Measurements from ENCODE around the gene CNTNAP5. TPM values are rescaled to one million over a fixed set of nuclear protein-coding genes. Genes with fewer than 3 reads are reported as not detected.

The CNTNAP5 gene
- total RNA-seq, 2 experiments from 2014 or later, result not detected

DNA sequence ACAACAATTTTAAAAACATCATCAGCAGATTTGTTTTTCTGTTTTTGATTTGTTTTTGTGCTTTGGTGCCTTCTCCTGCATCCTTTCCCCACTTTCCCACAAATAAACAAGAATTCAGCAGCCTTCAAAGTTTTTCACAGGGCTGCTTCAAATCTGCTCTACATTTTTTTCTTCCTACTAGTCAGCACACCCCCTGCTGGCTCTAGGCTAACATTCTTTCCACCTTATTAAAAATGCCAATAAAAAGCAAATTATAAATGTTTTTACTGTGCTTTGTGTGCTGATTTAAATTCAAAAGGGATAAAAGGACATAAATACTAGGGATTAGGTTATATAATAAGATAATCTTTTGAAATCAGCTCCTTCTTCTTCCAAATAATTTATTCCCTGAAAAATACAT, 6.2 kb upstream of the CNTNAP5 start:
- no peak overlapping the region for H3K4me3 Mint-ChIP-seq
- intact Hi-C loops (cut with micrococcal nuclease), result no loop called here
- no peaks in the 10 kb centered on the region for H3K4me1 Mint-ChIP-seq (ENCODE audit: low read depth)
- no peak for ATAC-seq
- POLR2A ChIA-PET, result no interaction called here
- TF ChIP-seq CTCF (IDR thresholded peaks at IDR 0.05), result no peak
- H3K36me3 Mint-ChIP-seq (ENCODE audit: low read depth), result no peaks in the 10 kb centered on the region
- CTCF ChIA-PET, result no interaction called here
- H3K9me3 Mint-ChIP-seq, result peaks cover 4% of the 10 kb centered on the region
- no peak for DNase-seq
- peaks cover 8% of the 10 kb centered on the region for H3K27me3 Mint-ChIP-seq
- H3K27ac Mint-ChIP-seq, result no peak overlapping the region

DNA sequence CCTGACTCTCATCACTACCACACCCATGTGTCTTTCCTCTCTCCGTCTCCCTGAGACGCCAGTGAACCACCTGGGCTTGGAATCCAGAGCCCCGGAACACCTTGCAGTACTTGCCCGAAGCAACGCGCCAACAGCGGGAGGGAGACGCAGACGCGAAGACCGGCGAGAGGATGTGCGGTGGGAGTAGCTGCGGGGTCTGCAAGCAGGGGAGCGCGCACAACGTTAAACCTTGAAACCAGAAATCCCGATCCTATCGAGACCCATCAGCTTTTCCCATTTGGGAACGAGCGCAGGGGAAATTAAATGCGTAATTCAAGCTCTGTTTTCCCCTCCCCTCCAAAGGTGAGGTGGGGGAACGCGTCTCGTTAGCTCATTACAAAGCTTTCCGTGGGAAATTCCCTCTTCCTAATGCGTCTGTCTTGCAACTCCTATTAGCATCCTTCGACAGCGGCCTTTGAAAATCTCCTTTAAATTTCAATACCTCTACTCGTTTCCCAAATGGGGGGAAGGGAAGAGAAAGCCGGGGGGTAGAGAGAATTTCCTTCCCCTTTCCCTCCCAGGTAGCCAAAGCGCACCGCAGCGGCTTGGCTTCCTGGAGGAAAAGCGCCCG, 421 bp upstream of the CNTNAP5 start:
- no peak overlapping the region for H3K27ac Mint-ChIP-seq
- H3K4me1 Mint-ChIP-seq (ENCODE audit: low read depth), result no peaks in the 10 kb centered on the region
- ChIA-PET POLR2A (no interaction called here), CTCF (no interaction called here)
- no peak overlapping the region for H3K4me3 Mint-ChIP-seq
- peaks cover 5% of the 10 kb centered on the region for H3K9me3 Mint-ChIP-seq
- no peaks in the 10 kb centered on the region for H3K36me3 Mint-ChIP-seq (ENCODE audit: low read depth)
- ATAC-seq (no peak), DNase-seq (no peak)
- peaks cover 27% of the 10 kb centered on the region for H3K27me3 Mint-ChIP-seq
- intact Hi-C loops (cut with micrococcal nuclease), result no loop called here
- TF ChIP-seq CTCF (IDR thresholded peaks at IDR 0.05), result no peak

- ChIA-PET POLR2A (no interaction called here), CTCF (no interaction called here)
- DNase-seq (no peak), ATAC-seq (no peak)
- no peak for TF ChIP-seq CTCF (IDR thresholded peaks at IDR 0.05)
- Mint-ChIP-seq H3K4me3 (no peak overlapping the region), H3K36me3 (ENCODE audit: low read depth) (no peaks in the 10 kb centered on the region), H3K9me3 (peaks cover 6% of the 10 kb centered on the region), H3K4me1 (ENCODE audit: low read depth) (no peaks in the 10 kb centered on the region), H3K27ac (no peak overlapping the region), H3K27me3 (peaks cover 28% of the 10 kb centered on the region)
- intact Hi-C loops (cut with micrococcal nuclease), result no loop called here
Measured at GRCh38 chr2:124025891-124026434, 876 bp downstream of the CNTNAP5 start.

- Mint-ChIP-seq H3K27ac (no peak overlapping the region), H3K9me3 (peaks cover 7% of the 10 kb centered on the region), H3K4me3 (no peak overlapping the region), H3K27me3 (peaks cover 27% of the 10 kb centered on the region), H3K4me1 (ENCODE audit: low read depth) (no peaks in the 10 kb centered on the region), H3K36me3 (ENCODE audit: low read depth) (no peaks in the 10 kb centered on the region)
- no peak for TF ChIP-seq CTCF (IDR thresholded peaks at IDR 0.05)
- intact Hi-C loops (cut with micrococcal nuclease), result no loop called here
- ChIA-PET CTCF (no interaction called here), POLR2A (no interaction called here)
- DNase-seq (no peak), ATAC-seq (no peak)
Measured at GRCh38 chr2:124026503-124026902, 1.4 kb downstream of the CNTNAP5 start.

DNA sequence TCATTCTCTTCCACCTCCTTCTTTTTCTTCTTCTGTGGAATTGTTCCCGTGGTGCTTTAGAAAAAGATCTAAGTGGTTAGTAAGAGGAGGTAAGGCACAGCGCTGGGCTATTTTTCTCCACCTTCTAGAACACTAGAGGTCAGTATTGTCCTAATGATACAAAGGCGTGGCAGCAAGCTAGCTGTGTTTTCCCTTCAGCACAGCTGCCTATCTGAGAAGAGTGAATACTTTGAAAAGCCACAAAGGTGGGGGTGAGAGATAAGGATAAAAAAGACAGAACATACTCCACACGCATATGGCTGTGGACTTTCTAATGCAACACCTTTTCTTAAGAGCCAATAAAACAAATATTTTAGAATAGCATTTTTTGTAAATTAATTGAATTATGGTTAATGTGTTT, 2.1 kb downstream of the CNTNAP5 start:
- Mint-ChIP-seq H3K9me3 (peaks cover 7% of the 10 kb centered on the region), H3K27me3 (peaks cover 27% of the 10 kb centered on the region), H3K27ac (no peak overlapping the region), H3K4me3 (no peak overlapping the region), H3K4me1 (ENCODE audit: low read depth) (no peaks in the 10 kb centered on the region), H3K36me3 (ENCODE audit: low read depth) (no peaks in the 10 kb centered on the region)
- ChIA-PET POLR2A (no interaction called here), CTCF (no interaction called here)
- DNase-seq, result peak; percentile 4
- TF ChIP-seq CTCF (IDR thresholded peaks at IDR 0.05), result peak; percentile 45
- ATAC-seq, result peak; percentile 39
- intact Hi-C loops (cut with micrococcal nuclease), result no loop called here

All from activated CD8-positive, alpha-beta T cell treated with anti-CD3 and anti-CD28 coated beads for 36 hours (primary cell).